Naive B cell (primary cell): ENCODE measurements around the gene CD96. TPM values are rescaled to one million over a fixed set of nuclear protein-coding genes. Genes with fewer than 3 reads are reported as not detected.

Source experiments
- ATAC-seq, 2 donors: fragments of 150-1000 bp; cut with Tn5 transposase; 2 replicates each; pipeline ENCODE4 v1.10.0; 2021; ENCODE audit warnings: low read depth in 2 of 2, mild to moderate bottlenecking in 2 of 2, moderate library complexity in 2 of 2
- DNase-seq: peaks from one replicate; pipeline ENCODE4 v3.0.0; 2022
- H3K27ac Mint-ChIP-seq, 6 donors: one replicate each; pipeline ENCODE4 v1.8.0; 2020 to 2022; ENCODE audit warnings: mild to moderate bottlenecking in 6 of 6, mixed read lengths in 6 of 6, moderate library complexity in 5 of 6, inconsistent platforms in 2 of 6
- H3K27me3 Mint-ChIP-seq, 3 donors: one replicate each; pipeline ENCODE4 v1.8.0; 2021 to 2022; ENCODE audit warnings: mixed read lengths in 3 of 3, mild to moderate bottlenecking in 1 of 3
- H3K36me3 Mint-ChIP-seq, 2 donors: one replicate each; pipeline ENCODE4 v1.8.0; 2020 to 2022; ENCODE audit warnings: mixed read lengths in 2 of 2, inconsistent platforms in 1 of 2, mild to moderate bottlenecking in 1 of 2
- H3K4me1 Mint-ChIP-seq, 3 donors: one replicate each; pipeline ENCODE4 v1.8.0; 2020 to 2022; ENCODE audit warnings: mixed read lengths in 3 of 3, inconsistent platforms in 1 of 3, mild to moderate bottlenecking in 1 of 3, moderate library complexity in 1 of 3
- H3K4me3 Mint-ChIP-seq, 8 donors: one replicate each; pipeline ENCODE4 v1.8.0; 2020 to 2022; ENCODE audit warnings: mild to moderate bottlenecking in 8 of 8, mixed read lengths in 8 of 8, moderate library complexity in 8 of 8, inconsistent platforms in 2 of 8
- H3K9me3 Mint-ChIP-seq, 7 donors: one replicate each; pipeline ENCODE4 v1.8.0; 2020 to 2022; ENCODE audit warnings: mixed read lengths in 7 of 7, mild to moderate bottlenecking in 5 of 7, inconsistent platforms in 2 of 7, moderate library complexity in 1 of 7
- polyA plus RNA-seq, 6 donors: library from polyadenylated mRNA; unstranded; fragments of 300-500 nt; fragmentation: Illumina TruSeq; gene quantifications; one replicate each; pipeline ENCODE4 v1.2.3, GENCODE V29; 2021; ENCODE audit warnings: low read depth in 6 of 6

Gene CD96
- polyA plus RNA-seq, 6 donors from 2014 or later: 2.0 to 154 (median 38.9) TPM

DNA sequence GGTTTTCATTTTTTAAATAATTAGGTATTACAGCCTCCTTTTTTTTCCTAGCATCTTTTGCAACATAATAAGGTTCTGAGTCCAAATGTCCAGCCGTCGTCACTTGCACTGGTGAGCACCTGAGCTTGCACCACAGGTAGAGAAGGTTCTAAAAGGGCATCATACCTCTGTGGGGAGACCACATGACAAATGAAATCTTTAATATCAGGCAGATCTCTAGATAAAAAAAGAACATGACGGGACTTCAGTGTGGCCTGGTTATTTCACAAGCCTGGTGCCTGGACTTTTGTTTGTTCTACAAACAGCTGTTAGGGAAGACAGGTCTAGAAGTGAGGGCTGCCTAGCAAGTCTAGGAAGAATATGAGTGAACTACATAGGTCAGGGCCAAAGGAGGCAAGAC, 49.6 kb downstream of the CD96 start:
- Mint-ChIP-seq H3K27ac (no peak overlapping the region), H3K4me1 (peaks cover 20 to 24% (median 24%) of the 10 kb centered on the region in 3 donors), H3K4me3 (no peak overlapping the region), H3K9me3 (no peaks in the 10 kb centered on the region), H3K27me3 (no peaks in the 10 kb centered on the region), H3K36me3 (no peaks in the 10 kb centered on the region)
- ATAC-seq (no peak), DNase-seq (no peak)

- no peak for DNase-seq
- Mint-ChIP-seq H3K36me3 (no peaks in the 10 kb centered on the region), H3K9me3 (no peaks in the 10 kb centered on the region), H3K27ac (peak overlapping the region in 1 of 6 donors; percentile 92), H3K4me3 (no peak overlapping the region), H3K27me3 (no peaks in the 10 kb centered on the region), H3K4me1 (peaks cover 20 to 24% (median 24%) of the 10 kb centered on the region in 3 donors)
- no peak for ATAC-seq
Observed at GRCh38 chr3:111592143-111592542, 50.1 kb downstream of the CD96 start.

DNA sequence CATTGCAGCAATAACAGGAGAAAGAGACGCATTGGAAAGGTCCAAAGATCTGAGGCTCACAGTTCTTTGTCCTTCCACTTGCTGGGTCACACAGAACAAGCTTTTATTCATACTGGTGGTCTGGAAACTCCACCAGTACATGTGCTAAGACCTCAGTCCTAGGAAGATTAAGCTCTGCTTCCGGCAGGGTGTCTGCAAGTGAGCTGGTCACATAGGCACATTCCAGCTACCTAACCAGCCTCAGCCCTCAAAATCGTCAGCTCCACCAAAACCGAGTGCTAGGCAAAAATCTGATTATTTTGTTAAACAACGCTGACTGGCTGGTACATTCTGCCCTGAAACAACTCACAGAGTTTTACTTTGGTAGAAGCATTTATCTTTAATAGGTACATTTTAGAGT, 50.9 kb downstream of the CD96 start:
- Mint-ChIP-seq H3K4me1 (peaks cover 20 to 24% (median 24%) of the 10 kb centered on the region in 3 donors), H3K4me3 (no peak overlapping the region), H3K27ac (peak overlapping the region in 1 of 6 donors; percentile 59), H3K36me3 (no peaks in the 10 kb centered on the region), H3K9me3 (no peaks in the 10 kb centered on the region), H3K27me3 (no peaks in the 10 kb centered on the region)
- ATAC-seq: no peak
- DNase-seq: no peak

DNA sequence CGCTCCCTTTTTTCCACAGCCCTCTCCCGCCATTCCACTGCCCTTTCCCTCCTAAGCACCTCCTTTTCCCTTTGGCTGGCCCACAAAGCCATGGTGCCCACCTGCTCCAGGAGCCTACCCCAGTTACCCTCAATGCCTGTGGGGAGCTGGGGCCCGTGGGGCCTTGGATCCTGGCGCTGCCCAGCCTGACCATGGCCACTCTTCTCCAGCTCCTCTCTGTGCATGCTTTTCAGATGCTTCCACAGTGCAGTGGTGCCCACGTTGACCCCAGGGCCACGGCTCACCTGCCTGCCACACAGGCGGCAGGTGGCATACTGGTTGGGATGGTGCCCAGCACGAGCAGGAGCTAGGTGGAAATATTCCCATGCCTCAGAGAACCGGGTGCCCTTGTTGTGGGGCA, 51.7 kb downstream of the CD96 start:
- ATAC-seq (no peak), DNase-seq (no peak)
- H3K27me3 Mint-ChIP-seq: no peaks in the 10 kb centered on the region
- no peaks in the 10 kb centered on the region for H3K36me3 Mint-ChIP-seq
- peak overlapping the region in 3 of 6 donors; percentile 24 to 68 (median 44) for H3K27ac Mint-ChIP-seq
- H3K9me3 Mint-ChIP-seq: no peaks in the 10 kb centered on the region
- peaks cover 20 to 24% (median 24%) of the 10 kb centered on the region in 3 donors for H3K4me1 Mint-ChIP-seq
- peak overlapping the region in 3 of 8 donors; percentile 2 to 83 (median 22) for H3K4me3 Mint-ChIP-seq

GRCh38 chr3:111594205-111594604, 52.2 kb downstream of the CD96 start:
- no peaks in the 10 kb centered on the region for H3K36me3 Mint-ChIP-seq
- H3K4me3 Mint-ChIP-seq: peak overlapping the region in 5 of 8 donors; percentile 2 to 83 (median 24)
- peaks cover 20 to 24% (median 24%) of the 10 kb centered on the region in 3 donors for H3K4me1 Mint-ChIP-seq
- ATAC-seq (peak in 1 of 2 donors; percentile 27), DNase-seq (no peak)
- peak overlapping the region in 5 of 6 donors; percentile 24 to 87 (median 44) for H3K27ac Mint-ChIP-seq
- H3K27me3 Mint-ChIP-seq: no peaks in the 10 kb centered on the region
- H3K9me3 Mint-ChIP-seq: no peaks in the 10 kb centered on the region

DNA sequence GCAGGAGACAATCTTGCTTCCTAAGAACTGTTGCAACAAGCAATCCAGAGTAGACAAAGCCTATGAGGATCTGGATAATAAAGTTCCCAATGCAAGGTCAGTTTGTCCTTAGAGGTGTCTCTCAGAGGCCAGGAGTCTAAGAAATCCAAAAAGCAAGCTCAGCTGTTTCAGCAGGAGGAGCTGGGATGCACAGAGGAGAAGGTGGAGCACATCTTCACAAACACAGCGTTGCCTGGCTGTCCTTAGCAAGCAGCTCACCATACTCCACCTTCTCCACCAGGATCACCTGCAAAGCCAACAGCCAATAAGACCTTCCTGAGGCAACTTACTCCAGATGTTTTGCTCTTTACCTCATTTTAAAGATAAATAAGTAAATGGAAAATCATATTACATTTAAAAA, 52.8 kb downstream of the CD96 start:
- H3K4me3 Mint-ChIP-seq: peak overlapping the region in 5 of 8 donors; percentile 52 to 83 (median 77)
- ATAC-seq (no peak), DNase-seq (no peak)
- H3K4me1 Mint-ChIP-seq: peaks cover 20 to 24% (median 24%) of the 10 kb centered on the region in 3 donors
- no peaks in the 10 kb centered on the region for H3K27me3 Mint-ChIP-seq
- no peaks in the 10 kb centered on the region for H3K9me3 Mint-ChIP-seq
- no peaks in the 10 kb centered on the region for H3K36me3 Mint-ChIP-seq
- peak overlapping the region in 3 of 6 donors; percentile 59 to 84 (median 78) for H3K27ac Mint-ChIP-seq

DNA sequence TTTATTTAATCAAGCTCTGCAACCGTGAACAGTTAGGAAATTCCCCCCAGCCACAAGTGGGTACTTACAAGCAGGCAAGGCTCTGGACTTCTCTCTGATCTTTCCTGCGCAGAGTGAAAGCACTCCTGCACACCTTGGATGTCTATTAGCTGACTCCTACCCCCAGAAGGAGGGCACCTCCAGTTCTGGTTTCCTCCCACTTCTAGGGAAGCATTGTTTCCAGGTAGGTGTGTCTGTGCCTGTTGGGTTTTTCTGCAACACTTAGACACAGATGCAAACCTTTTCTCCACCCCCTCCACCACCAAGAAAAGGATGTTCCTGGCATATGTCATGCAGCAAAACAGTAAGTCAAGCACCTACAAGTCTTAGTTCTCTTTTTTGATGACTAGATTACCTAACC, 53.2 kb downstream of the CD96 start, which contains the start of gene ZBED2:
ZBED2 (minus strand) TSS at position 115 of the 400 bp plus-strand sequence. CDS start 1,145 bp downstream, outside the sequence.
- Mint-ChIP-seq H3K9me3 (no peaks in the 10 kb centered on the region), H3K27ac (peak within 1 kb of the TSS; percentile 10 to 87 (median 76)), H3K27me3 (no peaks in the 10 kb centered on the region), H3K36me3 (no peaks in the 10 kb centered on the region), H3K4me1 (peaks cover 20 to 24% (median 22%) of the 10 kb centered on the region in 3 donors), H3K4me3 (peak within 1 kb of the TSS in 7 of 8 donors; percentile 27 to 83 (median 67))
- no peak for DNase-seq
- ATAC-seq: peak; percentile 72 to 76

GRCh38 chr3:111596328-111596727, 54.3 kb downstream of the CD96 start:
- no peak overlapping the region for H3K4me3 Mint-ChIP-seq
- DNase-seq: no peak
- H3K9me3 Mint-ChIP-seq: no peaks in the 10 kb centered on the region
- no peak overlapping the region for H3K27ac Mint-ChIP-seq
- H3K36me3 Mint-ChIP-seq: no peaks in the 10 kb centered on the region
- peaks cover 19 to 24% (median 20%) of the 10 kb centered on the region in 3 donors for H3K4me1 Mint-ChIP-seq
- H3K27me3 Mint-ChIP-seq: no peaks in the 10 kb centered on the region
- ATAC-seq: no peak

GRCh38 chr3:111598139-111598538, 56.1 kb downstream of the CD96 start:
- H3K36me3 Mint-ChIP-seq: no peaks in the 10 kb centered on the region
- DNase-seq: no peak
- H3K4me3 Mint-ChIP-seq: no peak overlapping the region
- no peak for ATAC-seq
- peaks cover 19 to 24% (median 23%) of the 10 kb centered on the region in 3 donors for H3K4me1 Mint-ChIP-seq
- H3K9me3 Mint-ChIP-seq: no peaks in the 10 kb centered on the region
- H3K27ac Mint-ChIP-seq: no peak overlapping the region
- H3K27me3 Mint-ChIP-seq: no peaks in the 10 kb centered on the region

GRCh38 chr3:111598552-111598951, 56.6 kb downstream of the CD96 start:
- H3K27me3 Mint-ChIP-seq: no peaks in the 10 kb centered on the region
- no peak overlapping the region for H3K27ac Mint-ChIP-seq
- peaks cover 22 to 29% (median 24%) of the 10 kb centered on the region in 3 donors for H3K4me1 Mint-ChIP-seq
- ATAC-seq (no peak), DNase-seq (no peak)
- H3K9me3 Mint-ChIP-seq: no peaks in the 10 kb centered on the region
- H3K4me3 Mint-ChIP-seq: no peak overlapping the region
- H3K36me3 Mint-ChIP-seq: no peaks in the 10 kb centered on the region

- H3K27ac Mint-ChIP-seq: no peak overlapping the region
Observed at GRCh38 chr3:111601810-111602209, 59.8 kb downstream of the CD96 start.

DNA sequence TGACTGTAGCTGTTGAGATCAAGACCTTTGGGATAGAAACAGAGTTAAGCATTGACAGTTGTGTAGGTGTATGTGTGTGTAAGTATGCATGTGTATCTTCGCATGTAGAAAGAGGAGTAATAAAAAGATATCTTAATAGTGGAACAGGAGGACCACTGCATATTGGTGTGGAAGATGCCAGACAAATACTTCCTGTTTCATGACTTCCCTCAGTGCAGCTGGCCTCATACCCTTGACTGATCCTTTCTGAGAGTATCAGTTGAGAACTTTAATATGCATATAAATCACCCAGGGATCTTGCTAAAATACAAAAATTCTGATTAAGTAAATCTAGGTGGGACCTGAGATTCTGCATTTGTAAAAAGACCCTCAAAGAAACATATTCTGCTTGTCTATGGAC, 61.7 kb downstream of the CD96 start:
- ATAC-seq: peak; percentile 77 to 82
- Mint-ChIP-seq H3K27me3 (no peaks in the 10 kb centered on the region), H3K9me3 (no peaks in the 10 kb centered on the region), H3K27ac (peak overlapping the region in 5 of 6 donors; percentile 4 to 64 (median 34)), H3K4me1 (peaks cover 11 to 21% (median 15%) of the 10 kb centered on the region in 3 donors), H3K36me3 (no peaks in the 10 kb centered on the region), H3K4me3 (peak overlapping the region in 2 of 8 donors; percentile 2 to 63)
- peak; percentile 11 for DNase-seq

More at GRCh38 chr3:111601810-111602209, 59.8 kb downstream of the CD96 start:
- H3K4me1 Mint-ChIP-seq: peaks cover 11 to 21% (median 15%) of the 10 kb centered on the region in 3 donors
- ATAC-seq (no peak), DNase-seq (no peak)
- no peak overlapping the region for H3K4me3 Mint-ChIP-seq
- no peaks in the 10 kb centered on the region for H3K36me3 Mint-ChIP-seq
- H3K27me3 Mint-ChIP-seq: no peaks in the 10 kb centered on the region
- H3K9me3 Mint-ChIP-seq: no peaks in the 10 kb centered on the region

DNA sequence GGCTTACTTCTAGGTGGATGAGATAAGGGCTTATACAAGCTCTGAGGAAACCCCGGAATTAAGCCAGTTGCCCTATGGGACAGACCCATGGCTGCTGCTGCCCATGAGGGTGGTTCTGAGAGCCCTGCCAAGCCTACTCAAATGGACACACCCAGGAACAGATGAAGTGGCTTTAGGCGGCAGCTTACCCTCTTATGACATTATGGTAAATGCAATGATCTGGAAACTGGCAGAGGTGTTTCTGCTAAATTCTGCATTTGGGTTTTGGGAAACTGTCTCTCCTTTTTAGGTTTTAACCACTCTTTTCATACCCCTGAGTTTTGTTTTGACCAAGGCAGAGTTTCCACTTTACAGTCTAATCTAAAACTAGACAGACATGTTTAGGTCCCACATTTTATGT, 62.1 kb downstream of the CD96 start:
- ATAC-seq: peak in 1 of 2 donors; percentile 14
- H3K9me3 Mint-ChIP-seq: no peaks in the 10 kb centered on the region
- H3K36me3 Mint-ChIP-seq: no peaks in the 10 kb centered on the region
- H3K4me1 Mint-ChIP-seq: peaks cover 14 to 21% (median 15%) of the 10 kb centered on the region in 3 donors
- no peaks in the 10 kb centered on the region for H3K27me3 Mint-ChIP-seq
- H3K27ac Mint-ChIP-seq: peak overlapping the region in 2 of 6 donors; percentile 27 to 29
- no peak for DNase-seq
- H3K4me3 Mint-ChIP-seq: peak overlapping the region in 1 of 8 donors; percentile 63

DNA sequence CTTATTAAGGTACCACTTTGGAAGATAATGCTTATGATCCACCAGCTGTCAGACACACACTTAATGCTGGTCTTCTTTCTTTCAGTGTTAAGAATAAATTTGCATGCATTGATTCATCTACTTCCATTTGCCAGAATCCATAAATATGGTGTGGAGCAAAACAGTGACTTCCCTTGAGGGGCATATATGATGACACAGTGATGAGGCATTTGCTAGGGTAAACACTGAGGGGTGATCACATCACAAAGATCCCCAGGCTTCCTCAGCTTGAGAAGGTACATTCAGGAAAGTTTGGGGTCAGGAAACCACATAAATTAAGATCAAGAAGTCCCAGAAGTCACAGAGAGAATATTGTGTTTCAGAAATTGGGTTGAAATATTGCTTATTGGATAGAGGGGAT, 63.0 kb downstream of the CD96 start:
- ATAC-seq: no peak
- no peak for DNase-seq
- Mint-ChIP-seq H3K36me3 (no peaks in the 10 kb centered on the region), H3K4me3 (no peak overlapping the region), H3K4me1 (peaks cover 16 to 25% (median 16%) of the 10 kb centered on the region in 3 donors), H3K27me3 (no peaks in the 10 kb centered on the region), H3K27ac (peak overlapping the region in 2 of 6 donors; percentile 6 to 27), H3K9me3 (no peaks in the 10 kb centered on the region)
